Measurements from ENCODE around the gene PLN.

- TF ChIP-seq POLR2A (IDR thresholded peaks at IDR 0.05; ENCODE audit: low read length) = no peak
- TF ChIP-seq GATA1 (IDR thresholded peaks at IDR 0.05; ENCODE audit: low read depth, low read length) = no peak
These were observed 43.8 kb downstream of the PLN start for GRCh38 chr6:118591897-118592296.

Measured in erythroblast (primary cell).